HG02610 (cell line): Measurements from ENCODE around the gene RHBG.
"Not testable (repeated sequence)": the region's sequence is repeated elsewhere in the genome, so short reads cannot be mapped to it uniquely, and the experiment has no call there.

ENCODE experiments used
- ATAC-seq: cut with Tn5 transposase; IDR thresholded peaks from one replicate; pipeline ENCODE4 v1.9.1; 2021; ENCODE audit warnings: mild to moderate bottlenecking, moderate library complexity; ENCODE audit not compliant: unreplicated experiment

RHBG gene, protein sequence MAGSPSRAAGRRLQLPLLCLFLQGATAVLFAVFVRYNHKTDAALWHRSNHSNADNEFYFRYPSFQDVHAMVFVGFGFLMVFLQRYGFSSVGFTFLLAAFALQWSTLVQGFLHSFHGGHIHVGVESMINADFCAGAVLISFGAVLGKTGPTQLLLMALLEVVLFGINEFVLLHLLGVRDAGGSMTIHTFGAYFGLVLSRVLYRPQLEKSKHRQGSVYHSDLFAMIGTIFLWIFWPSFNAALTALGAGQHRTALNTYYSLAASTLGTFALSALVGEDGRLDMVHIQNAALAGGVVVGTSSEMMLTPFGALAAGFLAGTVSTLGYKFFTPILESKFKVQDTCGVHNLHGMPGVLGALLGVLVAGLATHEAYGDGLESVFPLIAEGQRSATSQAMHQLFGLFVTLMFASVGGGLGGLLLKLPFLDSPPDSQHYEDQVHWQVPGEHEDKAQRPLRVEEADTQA

DNA sequence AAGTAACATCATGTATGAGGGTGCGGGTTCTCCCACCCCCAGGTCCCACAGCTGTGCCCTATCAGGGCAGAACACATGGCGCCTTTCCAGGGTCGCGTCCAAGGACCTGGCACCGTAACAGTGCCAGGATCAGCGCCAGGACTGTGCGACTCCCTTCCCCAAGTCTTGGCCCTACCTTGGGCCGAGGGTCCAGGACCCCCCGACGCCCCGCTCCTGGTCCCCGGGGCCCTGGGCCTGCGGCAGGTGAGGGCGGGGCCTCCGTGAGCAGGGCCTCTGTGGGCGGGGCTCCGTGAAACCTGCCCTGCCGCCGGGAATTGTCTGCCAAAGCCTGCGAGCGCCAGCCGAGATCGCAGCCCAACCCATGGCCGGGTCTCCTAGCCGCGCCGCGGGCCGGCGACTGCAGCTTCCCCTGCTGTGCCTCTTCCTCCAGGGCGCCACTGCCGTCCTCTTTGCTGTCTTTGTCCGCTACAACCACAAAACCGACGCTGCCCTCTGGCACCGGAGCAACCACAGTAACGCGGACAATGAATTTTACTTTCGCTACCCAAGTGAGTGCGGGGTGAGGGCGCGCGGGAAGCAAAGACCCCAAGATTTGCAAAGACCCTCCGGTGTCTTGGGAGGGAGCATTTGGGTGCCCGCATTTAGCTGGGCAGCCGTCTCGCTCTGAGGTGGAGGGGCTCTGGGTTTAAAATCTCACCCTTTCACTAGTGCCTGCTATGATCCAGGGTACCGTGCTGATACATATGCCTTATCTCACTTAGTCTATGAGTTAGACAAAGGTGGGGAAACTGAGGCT is at the start of gene RHBG:
RHBG (plus strand) TSS at position 323 of the 796 bp plus-strand sequence; CDS start at position 362, 39 bp downstream.
- no peak for ATAC-seq

DNA sequence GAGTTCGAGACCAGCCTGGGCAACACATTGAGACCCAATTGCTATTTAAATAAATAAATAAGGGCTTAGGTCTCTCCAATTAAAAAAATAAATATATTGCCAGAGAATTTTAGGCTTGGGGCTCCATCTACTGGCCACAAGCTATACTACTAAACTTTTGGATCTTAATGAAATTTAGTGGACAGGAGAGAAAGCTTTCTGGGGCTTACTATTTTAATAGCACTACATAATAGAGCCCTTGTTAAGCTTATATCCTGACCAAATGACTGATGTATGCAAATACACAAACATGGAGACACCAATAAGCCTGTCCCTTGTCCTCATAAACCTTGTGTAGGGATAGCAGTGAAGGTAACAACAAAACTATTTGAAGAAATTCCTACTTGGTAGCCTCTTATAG is 49.3 kb upstream of the RHBG start:
- no peak for ATAC-seq

DNA sequence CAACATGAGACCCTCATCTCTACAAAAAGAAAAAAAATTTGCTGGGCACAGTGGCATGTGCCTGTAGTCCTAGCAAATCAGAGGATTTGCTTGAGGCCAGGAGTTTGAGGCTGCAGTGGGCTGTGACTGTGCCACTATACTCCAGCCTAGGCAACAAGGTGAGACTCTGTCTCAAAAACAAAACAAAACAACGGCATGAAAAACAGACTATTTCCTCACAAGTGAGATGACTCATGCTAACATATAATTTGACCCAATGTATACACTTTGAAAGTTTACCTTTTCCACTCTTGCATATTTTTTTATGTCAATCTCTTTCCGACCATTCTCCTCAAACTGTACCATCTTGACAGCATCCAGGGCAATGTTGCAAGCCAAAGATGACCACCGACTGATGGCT is 48.5 kb upstream of the RHBG start:
- no peak for ATAC-seq

DNA sequence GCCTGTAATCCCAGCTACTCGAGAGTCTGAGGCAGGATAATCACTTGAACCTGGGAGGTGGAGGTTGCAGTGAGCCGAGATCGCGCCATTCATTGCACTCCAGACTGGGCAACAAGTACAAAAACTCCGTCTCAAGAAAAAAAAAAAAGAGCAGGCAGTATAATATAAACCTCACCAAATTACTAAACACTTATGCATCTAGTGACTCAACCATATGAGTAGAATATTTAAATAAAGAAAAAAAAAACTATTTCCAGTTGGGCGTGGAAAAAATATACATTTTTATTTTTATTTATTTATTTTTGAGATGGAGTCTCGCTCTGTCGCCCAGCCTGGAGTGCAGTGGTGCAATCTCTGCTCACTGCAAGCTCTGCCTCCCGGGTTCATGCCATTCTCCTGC is 45.8 kb upstream of the RHBG start:
- not testable (repeated sequence) for ATAC-seq

DNA sequence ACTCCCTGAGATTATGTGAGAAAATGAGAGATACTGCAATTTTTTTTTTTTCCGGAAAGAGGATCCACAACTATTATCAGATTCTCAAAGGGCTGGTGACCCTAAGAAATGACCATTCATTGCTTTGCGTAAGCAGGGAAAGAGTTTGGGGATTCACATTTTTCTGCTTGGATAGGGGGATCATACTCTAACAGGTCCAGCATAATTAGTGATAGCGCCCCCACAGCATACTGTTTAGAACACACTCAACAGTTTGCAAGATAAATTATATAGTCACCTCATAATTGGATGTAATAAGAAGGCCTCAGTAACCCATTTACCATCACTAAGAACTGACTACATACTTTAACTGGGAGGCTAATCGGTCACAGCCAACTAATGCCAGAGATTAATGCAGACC is 32.8 kb upstream of the RHBG start:
- no peak for ATAC-seq

DNA sequence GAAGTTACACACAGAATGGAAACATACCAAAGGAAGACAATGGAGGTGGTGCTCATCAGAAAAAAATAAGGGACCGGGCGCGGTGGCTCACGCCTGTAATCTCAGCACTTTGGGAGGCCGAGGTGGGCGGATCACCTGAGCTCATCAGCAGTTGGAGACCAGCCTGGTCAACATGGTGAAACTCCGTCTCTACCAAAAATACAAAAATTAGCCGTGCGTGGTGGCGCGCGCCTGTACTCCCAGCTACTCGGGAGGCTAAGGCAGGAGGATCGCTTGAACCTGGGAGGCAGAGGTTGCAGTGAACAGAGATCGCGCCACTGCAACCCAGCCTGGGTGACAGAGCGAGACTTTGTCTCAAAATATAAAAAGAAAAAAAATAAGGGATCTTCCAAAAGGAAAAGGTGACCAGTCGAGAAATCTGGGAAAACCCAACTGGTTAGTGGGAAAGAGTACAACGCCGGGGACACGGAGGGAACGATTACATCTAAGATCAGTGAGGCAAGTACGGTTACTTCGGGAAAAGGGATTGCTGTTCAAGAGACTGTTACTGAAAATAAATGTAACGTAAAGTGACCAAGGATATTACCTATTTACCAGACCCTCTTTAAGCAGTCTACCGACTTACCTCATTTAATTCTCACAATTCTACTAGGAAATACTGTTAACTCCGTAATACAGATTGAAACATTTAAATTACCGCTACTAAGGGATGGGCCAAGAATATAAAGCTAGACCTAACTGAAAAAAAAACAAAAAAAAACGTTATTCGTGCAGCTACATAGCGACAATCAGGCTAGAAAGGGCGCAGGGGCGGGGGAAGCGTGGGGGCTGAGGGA is 31.7 kb upstream of the RHBG start:
- ATAC-seq = no peak

DNA sequence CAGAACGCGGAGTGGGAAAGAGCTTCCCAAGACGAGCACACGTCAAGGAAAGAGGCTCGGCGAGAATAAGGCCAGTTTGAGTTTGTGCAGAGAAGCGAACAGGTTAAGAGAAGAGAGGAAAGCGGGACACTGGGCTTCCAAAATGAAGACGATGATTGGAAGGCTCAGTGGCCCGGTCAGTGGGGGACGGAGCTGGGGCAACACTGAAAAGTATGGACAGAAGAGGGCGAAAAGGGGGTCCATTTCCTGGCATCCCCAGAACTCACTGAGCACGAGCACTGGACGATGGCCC is 31.2 kb upstream of the RHBG start:
- peak; percentile 18 for ATAC-seq

DNA sequence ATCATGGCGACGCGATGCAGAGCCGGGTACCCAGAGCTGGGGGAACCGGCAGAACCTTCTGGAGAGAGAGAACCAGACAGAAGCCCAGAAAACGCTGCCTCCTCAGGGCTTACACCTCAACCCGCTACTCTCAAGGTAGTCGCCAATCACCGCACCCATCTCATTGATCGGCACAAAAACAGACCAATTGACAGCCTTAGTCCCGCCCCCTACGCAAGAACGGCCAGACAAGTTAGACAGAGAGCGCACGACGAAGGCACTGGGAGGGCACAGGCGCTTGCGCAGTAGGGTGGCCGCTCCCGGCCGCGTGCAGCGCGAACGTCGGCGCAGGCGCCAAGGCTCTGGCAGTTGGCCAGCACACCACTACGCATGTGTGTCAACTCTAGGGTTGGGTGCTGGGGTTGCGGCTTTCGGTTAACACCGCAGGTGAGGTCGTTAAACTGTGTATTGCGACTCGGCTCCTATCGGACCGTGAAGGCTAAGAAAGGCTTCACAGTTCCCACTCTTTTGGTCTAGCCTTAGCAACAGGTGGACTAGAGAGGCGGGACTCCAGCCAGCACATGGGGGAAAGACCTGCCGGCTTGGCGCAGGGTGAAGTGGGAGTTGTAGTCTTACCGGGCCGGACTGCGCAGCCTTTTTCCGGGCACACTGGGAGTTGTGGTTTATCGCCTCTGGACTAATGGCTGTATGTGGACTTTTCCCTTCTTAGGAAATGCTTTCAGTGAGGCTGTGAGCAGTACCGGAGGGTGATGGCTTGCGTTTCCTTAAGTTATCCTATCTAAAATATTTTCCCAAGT is 30.6 kb upstream of the RHBG start, which contains the start of the genes CCT3 and TSACC:
CCT3 (minus strand) TSS at position 113 of the 797 bp plus-strand sequence; CDS start at position 5, 108 bp downstream.
TSACC (plus strand) TSS at position 347 of the 797 bp plus-strand sequence. CDS start 1,232 bp downstream, outside the sequence.
- peak; percentile 92 for ATAC-seq

DNA sequence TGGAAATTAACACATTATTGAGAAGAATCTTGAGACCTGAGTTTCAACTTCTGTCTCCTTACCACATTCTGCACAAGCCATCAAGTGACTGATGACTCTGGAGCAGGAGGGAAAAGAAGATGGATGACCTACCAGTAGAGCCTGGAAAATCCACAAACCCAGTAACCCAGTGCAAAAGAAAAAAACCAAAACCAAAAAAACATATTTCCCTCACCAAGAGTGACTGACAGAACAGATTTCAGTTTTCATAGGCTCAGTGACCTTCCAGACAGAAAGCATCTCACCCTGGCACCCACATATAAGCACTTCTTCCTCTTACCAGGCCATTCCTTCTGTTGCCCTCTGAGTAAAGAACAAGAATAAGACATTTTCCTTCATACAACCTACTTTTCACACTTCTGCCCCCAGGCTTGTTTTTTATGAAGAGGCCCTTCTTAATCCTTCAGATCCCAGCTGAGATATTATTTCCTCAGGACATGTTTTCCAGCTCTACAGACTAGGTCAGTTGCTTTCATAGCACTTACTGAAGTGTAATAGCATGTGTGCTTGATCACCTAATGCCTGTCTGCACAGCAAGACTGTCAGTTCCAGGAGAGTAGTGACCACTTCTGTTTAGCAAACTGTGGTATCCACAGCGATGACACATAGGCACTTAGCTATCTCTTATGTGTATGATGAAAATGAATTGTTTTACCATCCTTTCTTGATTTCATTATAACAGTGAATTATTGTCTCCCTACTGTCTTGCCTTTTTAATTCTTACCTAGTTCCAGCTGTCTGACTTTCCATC is 26.6 kb upstream of the RHBG start:
- no peak for ATAC-seq

DNA sequence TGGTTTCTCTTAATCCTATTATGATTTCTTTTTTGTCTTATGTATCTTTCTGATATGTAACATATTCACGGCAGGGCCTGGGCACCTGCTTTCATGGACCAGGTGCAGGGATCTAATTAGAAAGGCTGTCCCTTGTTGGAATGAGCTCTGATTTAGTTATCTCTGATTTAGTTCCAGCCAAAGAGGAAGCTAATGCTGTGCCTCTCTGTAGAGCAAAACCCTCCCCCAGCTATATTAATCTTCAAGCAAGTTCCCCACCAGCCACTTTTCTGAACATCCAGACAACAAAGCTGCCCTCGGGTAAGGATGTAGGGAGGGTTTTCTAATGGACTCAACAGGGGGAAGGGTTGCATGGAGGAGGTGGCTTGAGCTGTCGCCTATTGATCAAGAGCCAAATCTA is 24.6 kb upstream of the RHBG start:
- no peak for ATAC-seq

DNA sequence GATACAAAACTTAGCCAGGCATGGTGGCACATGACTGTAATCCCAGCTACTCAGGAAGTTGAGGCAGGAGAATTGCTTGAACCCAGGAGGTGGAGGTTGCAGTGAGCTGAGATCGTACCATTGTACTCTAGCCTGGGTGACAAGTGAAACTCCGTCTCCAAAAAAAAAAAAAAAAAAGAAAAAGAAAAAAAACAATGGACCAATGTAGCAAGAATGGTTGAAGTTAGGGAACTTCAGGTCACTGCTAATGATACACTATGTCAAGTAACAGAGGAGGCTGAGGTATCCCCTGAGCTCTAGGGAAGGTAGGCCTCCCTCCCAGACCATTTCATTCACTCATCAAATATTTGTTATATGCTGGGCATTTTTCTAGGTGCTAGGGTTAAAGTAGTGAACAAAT is 23.0 kb upstream of the RHBG start:
- not testable (repeated sequence) for ATAC-seq

DNA sequence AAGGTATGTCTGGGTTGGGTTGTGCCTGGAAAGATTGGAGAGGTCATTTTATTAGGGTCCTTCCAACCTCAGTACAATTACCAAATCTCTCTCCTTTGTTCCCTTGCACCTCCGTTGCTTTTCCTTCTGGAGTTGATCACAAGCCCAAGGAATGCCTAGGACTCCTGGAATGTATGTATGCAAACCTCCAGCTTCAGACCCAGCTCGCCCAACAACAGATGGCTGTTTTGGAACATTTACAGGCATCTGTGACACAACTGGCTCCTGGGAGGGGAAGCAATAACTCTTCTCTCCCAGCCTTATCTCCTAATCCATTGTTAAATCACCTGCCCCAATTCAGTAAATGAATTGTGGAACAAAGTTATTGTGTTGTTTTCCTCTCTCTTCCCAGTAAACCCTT is 22.4 kb upstream of the RHBG start:
- no peak for ATAC-seq

DNA sequence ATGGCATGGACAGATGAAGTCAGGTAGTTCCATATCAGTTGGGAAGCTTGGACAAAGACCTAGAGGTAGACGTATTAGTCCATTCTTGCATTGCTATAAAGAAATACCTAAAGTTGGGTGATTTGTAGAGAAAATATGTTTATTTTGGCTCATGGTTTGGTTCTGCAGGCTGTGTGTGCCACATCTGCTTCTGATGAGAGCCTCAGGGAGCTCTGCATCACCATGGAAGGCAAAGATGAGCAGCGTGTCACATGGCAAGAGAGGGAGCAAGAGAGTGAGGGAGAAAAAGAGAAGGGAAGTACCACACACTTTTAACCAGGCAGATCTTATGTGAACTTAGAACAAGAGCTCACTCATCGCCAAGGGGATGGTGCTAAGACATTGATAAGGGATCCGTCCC is 21.7 kb upstream of the RHBG start:
- ATAC-seq = no peak

DNA sequence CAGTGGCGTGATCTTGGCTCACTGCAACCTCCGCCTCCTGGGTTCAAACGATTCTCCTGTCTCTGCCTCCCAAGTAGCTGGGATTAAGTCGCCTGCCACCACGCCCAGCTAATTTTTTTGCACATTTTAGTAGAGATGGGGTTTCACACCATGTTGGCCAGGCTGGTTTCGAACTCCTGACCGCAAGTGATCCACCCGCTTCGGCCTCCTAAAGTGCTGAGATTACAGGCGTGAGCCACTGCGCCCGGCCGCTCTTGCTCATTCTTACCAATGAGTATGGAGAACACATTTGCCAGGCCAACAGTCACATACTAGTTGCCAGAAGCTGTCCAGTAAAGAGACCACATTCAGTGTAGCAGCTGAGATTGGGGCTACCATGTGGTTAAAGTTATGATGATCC is 16.5 kb upstream of the RHBG start:
- ATAC-seq = not testable (repeated sequence)

DNA sequence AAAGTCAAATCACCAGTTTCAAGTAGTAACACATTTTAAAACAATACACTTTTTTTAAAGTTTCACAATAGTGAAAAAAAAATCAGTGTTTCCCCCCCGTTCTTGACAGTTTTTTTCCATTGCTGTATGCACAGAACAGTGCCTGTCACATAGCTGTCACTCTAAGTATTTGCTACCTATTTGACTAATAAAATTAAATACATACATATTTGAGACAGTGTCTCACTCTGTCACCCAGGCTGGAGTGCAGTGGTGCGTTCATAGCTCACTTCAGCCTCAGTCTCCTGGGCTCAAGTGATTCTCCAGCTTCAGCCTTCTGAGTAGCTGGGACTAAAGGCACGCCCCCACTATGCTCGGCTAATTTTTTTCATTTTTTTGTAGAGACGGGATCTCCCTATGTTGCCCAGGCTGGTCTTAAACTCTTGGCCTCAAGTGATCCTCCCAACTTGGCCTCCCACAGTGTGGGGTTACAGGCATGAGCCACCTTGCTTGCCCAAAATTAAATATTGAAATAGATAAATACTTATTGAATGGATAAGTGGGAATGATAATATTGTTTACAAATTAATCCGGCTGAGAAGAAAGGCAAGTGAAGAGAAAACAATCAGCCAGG is 12.6 kb upstream of the RHBG start:
- no peak for ATAC-seq

DNA sequence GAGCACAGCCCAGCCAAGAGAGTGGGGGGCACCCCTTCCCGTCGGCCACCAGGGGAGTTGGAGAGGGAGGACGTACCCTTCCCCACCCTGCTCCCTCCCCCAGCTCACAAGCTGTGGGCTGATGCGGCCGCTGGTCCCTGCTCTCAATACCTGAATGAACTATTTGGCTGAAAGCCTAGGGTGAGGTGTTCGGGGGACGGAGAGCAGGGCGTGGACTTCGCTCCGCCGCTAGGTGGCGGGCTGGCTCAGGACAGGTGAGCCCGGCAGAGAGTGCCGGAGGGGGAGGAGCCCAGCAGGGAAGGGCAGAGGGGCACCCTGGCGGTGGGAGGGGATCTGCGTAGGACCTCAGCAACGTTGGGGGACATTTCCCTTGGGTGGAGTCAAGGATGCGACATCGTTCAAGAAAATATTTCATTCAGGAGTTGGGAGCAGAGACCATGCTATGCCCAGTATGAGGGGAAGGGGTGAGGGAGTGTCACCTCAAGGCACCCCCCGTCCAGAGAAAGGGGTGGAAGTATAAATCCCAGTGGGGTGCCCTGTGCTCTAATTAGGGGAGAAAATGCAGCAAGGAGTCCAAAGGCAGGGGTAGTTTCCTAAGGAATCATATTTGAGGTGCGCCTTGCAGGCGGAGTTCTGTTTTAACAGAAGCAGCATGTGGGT is 12.0 kb upstream of the RHBG start:
- ATAC-seq = peak; percentile 55

DNA sequence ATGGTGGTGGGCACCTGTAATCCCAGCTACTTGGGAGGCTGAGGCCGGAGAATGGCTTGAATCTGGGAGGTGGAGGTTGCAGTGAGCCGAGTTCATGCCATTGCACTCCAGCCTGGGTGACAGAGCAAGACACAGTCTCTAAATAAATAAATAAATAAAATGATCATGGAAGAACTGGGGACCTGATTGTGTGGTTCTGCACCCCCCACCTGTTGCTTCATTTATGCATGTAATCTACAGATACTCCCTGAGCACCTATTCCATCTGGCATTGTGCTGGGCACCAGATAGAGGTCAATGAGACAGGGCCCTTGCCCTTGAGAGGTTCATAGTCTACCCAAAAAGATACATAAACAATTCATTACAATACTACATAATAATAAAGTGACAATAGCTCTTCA is 11.0 kb upstream of the RHBG start:
- ATAC-seq = no peak

DNA sequence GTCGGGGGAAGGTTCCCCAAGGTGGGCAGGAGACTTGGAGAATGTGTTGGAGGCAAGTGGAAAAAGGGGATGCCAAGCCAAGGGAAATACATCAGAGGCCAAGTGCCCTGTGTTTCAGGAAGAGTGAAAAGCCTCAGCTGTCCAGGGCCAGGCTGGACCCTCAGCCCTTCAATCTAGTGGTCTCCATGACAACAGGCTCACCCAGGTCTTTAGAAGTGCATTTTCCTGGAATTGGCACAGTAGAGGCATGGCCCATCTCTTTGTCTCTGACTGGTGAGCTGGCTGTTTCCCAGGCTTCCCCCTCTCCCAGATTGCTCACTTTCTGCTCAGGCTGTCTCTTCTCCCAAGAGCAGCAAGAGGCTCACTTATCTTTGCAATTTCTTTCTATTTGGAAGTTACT is 10.4 kb upstream of the RHBG start:
- ATAC-seq = no peak

DNA sequence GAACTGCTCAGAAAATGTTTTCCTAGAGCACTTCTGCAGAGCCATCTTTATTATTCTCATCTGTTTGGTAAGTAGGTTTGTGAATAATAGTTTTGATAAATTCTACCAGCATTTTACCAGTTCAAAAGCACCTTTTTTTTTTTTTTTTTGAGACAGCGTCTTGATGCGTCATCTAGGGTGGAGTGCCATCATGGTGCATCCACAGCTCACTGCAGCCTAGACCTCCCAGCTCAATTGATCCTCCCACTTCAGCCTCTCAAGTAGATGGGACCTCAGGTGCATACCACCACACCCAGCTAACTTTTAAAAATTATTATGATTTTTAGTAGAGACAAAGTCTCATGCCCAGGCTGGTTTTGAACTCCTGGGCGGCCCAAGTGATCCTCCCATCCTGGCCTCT is 9.8 kb upstream of the RHBG start:
- no peak for ATAC-seq
